Neuron (in vitro differentiated cells): Measurements from ENCODE around the gene ZNF142.

Experiments used
- H2AFZ ChIP-seq: one replicate; pipeline ENCODE4 v1.6.1; 2013; ENCODE audit warnings: low read depth, mild to moderate bottlenecking, inconsistent platforms, low read length, moderate library complexity
- H3K27me3 ChIP-seq: one replicate; pipeline ENCODE4 v1.6.1; 2013; ENCODE audit warnings: low read length; ENCODE audit not compliant: insufficient read depth
- H3K36me3 ChIP-seq: one replicate; pipeline ENCODE4 v1.6.1; 2013; ENCODE audit warnings: low read length; ENCODE audit not compliant: insufficient read depth
- H3K4me1 ChIP-seq: one replicate; pipeline ENCODE4 v1.6.1; 2013; ENCODE audit warnings: low read length; ENCODE audit not compliant: insufficient read depth
- H3K4me3 ChIP-seq: 2 replicates; pipeline ENCODE4 v1.5.1; 2013; ENCODE audit warnings: mild to moderate bottlenecking, low read length, moderate library complexity
- H3K9me3 ChIP-seq: one replicate; pipeline ENCODE4 v1.6.1; 2013; ENCODE audit warnings: low read length

ZNF142 gene

GRCh38 chr2:218664653-218665052, 5.2 kb upstream of the ZNF142 start:
- no peaks in the 10 kb centered on the region for H3K9me3 ChIP-seq
- peaks cover 8% of the 10 kb centered on the region for H3K4me1 ChIP-seq
- no peak overlapping the region for H2AFZ ChIP-seq
- peaks cover 70% of the 10 kb centered on the region for H3K36me3 ChIP-seq
- no peak overlapping the region for H3K4me3 ChIP-seq
- H3K27me3 ChIP-seq = no peaks in the 10 kb centered on the region

- Histone ChIP-seq H3K4me3 (no peak overlapping the region), H2AFZ (no peak overlapping the region), H3K36me3 (peaks cover 65% of the 10 kb centered on the region)
Measured at GRCh38 chr2:218663901-218664300, 4.5 kb upstream of the ZNF142 start.

GRCh38 chr2:218662827-218663226, 3.4 kb upstream of the ZNF142 start:
- Histone ChIP-seq H3K9me3 (no peaks in the 10 kb centered on the region), H3K36me3 (peaks cover 57% of the 10 kb centered on the region), H3K4me3 (no peak overlapping the region), H3K4me1 (peaks cover 13% of the 10 kb centered on the region), H2AFZ (no peak overlapping the region), H3K27me3 (no peaks in the 10 kb centered on the region)

More at GRCh38 chr2:218663901-218664300, 4.5 kb upstream of the ZNF142 start:
- Histone ChIP-seq H3K4me1 (peaks cover 8% of the 10 kb centered on the region), H3K9me3 (no peaks in the 10 kb centered on the region), H3K27me3 (no peaks in the 10 kb centered on the region)

- H2AFZ ChIP-seq = no peak overlapping the region
- peaks cover 54% of the 10 kb centered on the region for H3K36me3 ChIP-seq
- H3K4me1 ChIP-seq = peaks cover 13% of the 10 kb centered on the region
- H3K4me3 ChIP-seq = no peak overlapping the region
- no peaks in the 10 kb centered on the region for H3K9me3 ChIP-seq
- no peaks in the 10 kb centered on the region for H3K27me3 ChIP-seq
Measured at GRCh38 chr2:218662377-218662776, 3.0 kb upstream of the ZNF142 start.

- Histone ChIP-seq H3K27me3 (no peaks in the 10 kb centered on the region), H3K36me3 (peaks cover 60% of the 10 kb centered on the region), H3K9me3 (no peaks in the 10 kb centered on the region), H2AFZ (peak overlapping the region; percentile 82), H3K4me1 (peaks cover 13% of the 10 kb centered on the region), H3K4me3 (peak overlapping the region; percentile 81)
Measured at GRCh38 chr2:218659988-218660358, 550 bp upstream of the ZNF142 start.

- H3K9me3 ChIP-seq = no peaks in the 10 kb centered on the region
- H3K4me3 ChIP-seq = peak overlapping the region; percentile 81
- no peaks in the 10 kb centered on the region for H3K27me3 ChIP-seq
- peak overlapping the region; percentile 82 for H2AFZ ChIP-seq
- H3K36me3 ChIP-seq = peaks cover 59% of the 10 kb centered on the region
- peaks cover 13% of the 10 kb centered on the region for H3K4me1 ChIP-seq
Measured at GRCh38 chr2:218658671-218659257, 659 bp downstream of the ZNF142 start.

- no peaks in the 10 kb centered on the region for H3K9me3 ChIP-seq
- H3K27me3 ChIP-seq = no peaks in the 10 kb centered on the region
- H2AFZ ChIP-seq = no peak overlapping the region
- peaks cover 13% of the 10 kb centered on the region for H3K4me1 ChIP-seq
- no peak overlapping the region for H3K4me3 ChIP-seq
- H3K36me3 ChIP-seq = peaks cover 55% of the 10 kb centered on the region
Measured at GRCh38 chr2:218655751-218656150, 3.7 kb downstream of the ZNF142 start.

- H3K36me3 ChIP-seq = peaks cover 85% of the 10 kb centered on the region
Measured at GRCh38 chr2:218648787-218649100, 10.7 kb downstream of the ZNF142 start.

GRCh38 chr2:218648088-218648786, 11.2 kb downstream of the ZNF142 start:
- no peak overlapping the region for H3K4me3 ChIP-seq
- peaks cover 85% of the 10 kb centered on the region for H3K36me3 ChIP-seq
- no peaks in the 10 kb centered on the region for H3K4me1 ChIP-seq
- H3K9me3 ChIP-seq = no peaks in the 10 kb centered on the region
- H3K27me3 ChIP-seq = no peaks in the 10 kb centered on the region
- H2AFZ ChIP-seq = no peak overlapping the region

More at GRCh38 chr2:218648787-218649100, 10.7 kb downstream of the ZNF142 start:
- Histone ChIP-seq H3K4me1 (no peaks in the 10 kb centered on the region), H2AFZ (no peak overlapping the region), H3K9me3 (no peaks in the 10 kb centered on the region), H3K4me3 (no peak overlapping the region), H3K27me3 (no peaks in the 10 kb centered on the region)

GRCh38 chr2:218645126-218645525, 14.3 kb downstream of the ZNF142 start:
- H3K27me3 ChIP-seq = no peaks in the 10 kb centered on the region
- no peaks in the 10 kb centered on the region for H3K4me1 ChIP-seq
- H2AFZ ChIP-seq = no peak overlapping the region
- no peaks in the 10 kb centered on the region for H3K9me3 ChIP-seq
- peaks cover 90% of the 10 kb centered on the region for H3K36me3 ChIP-seq
- H3K4me3 ChIP-seq = no peak overlapping the region

GRCh38 chr2:218644721-218645120, 14.7 kb downstream of the ZNF142 start:
- Histone ChIP-seq H3K4me3 (no peak overlapping the region), H3K27me3 (no peaks in the 10 kb centered on the region), H3K4me1 (no peaks in the 10 kb centered on the region), H3K36me3 (peaks cover 88% of the 10 kb centered on the region), H3K9me3 (no peaks in the 10 kb centered on the region), H2AFZ (no peak overlapping the region)

GRCh38 chr2:218643751-218644310, 15.6 kb downstream of the ZNF142 start:
- Histone ChIP-seq H3K27me3 (no peaks in the 10 kb centered on the region), H2AFZ (no peak overlapping the region), H3K9me3 (no peaks in the 10 kb centered on the region), H3K4me1 (no peaks in the 10 kb centered on the region), H3K4me3 (no peak overlapping the region), H3K36me3 (peaks cover 89% of the 10 kb centered on the region)

GRCh38 chr2:218642786-218643185, 16.6 kb downstream of the ZNF142 start:
- no peak overlapping the region for H3K4me3 ChIP-seq
- H3K27me3 ChIP-seq = no peaks in the 10 kb centered on the region
- no peaks in the 10 kb centered on the region for H3K4me1 ChIP-seq
- no peak overlapping the region for H2AFZ ChIP-seq
- H3K9me3 ChIP-seq = no peaks in the 10 kb centered on the region
- peaks cover 90% of the 10 kb centered on the region for H3K36me3 ChIP-seq
